ENCODE data around the gene BCO2. TPM values are rescaled to one million over a fixed set of nuclear protein-coding genes. Genes with fewer than 3 reads are reported as not detected.

BCO2 gene
- total and polyA plus RNA-seq, 9 donors = 1.2 to 11.7 (median 4.2) TPM

GRCh38 chr11:112156153-112156955, 19.0 kb upstream of the BCO2 start:
- intact Hi-C loops (cut with DNase I) = no loop called here
- DNase-seq = no peak

GRCh38 chr11:112156956-112157766, 18.2 kb upstream of the BCO2 start:
- Histone ChIP-seq H3K36me3 (no peaks in the 10 kb centered on the region), H3K9me3 (no peaks in the 10 kb centered on the region), H3K27me3 (no peaks in the 10 kb centered on the region), H3K4me1 (ENCODE audit: insufficient read depth) (no peaks in the 10 kb centered on the region), H3K27ac (no peak overlapping the region), H3K4me3 (no peak overlapping the region)
- intact Hi-C loops (cut with DNase I) = no loop called here
- no peak for DNase-seq
- WGBS, 3 donors = 70 to 74% (median 73%) methylated on average over 4 of the region's 4 CpGs
- TF ChIP-seq EP300 (IDR thresholded peaks at IDR 0.05) = no peak
- no peak for TF ChIP-seq POLR2A (IDR thresholded peaks at IDR 0.05)
- TF ChIP-seq, protein P1, sequence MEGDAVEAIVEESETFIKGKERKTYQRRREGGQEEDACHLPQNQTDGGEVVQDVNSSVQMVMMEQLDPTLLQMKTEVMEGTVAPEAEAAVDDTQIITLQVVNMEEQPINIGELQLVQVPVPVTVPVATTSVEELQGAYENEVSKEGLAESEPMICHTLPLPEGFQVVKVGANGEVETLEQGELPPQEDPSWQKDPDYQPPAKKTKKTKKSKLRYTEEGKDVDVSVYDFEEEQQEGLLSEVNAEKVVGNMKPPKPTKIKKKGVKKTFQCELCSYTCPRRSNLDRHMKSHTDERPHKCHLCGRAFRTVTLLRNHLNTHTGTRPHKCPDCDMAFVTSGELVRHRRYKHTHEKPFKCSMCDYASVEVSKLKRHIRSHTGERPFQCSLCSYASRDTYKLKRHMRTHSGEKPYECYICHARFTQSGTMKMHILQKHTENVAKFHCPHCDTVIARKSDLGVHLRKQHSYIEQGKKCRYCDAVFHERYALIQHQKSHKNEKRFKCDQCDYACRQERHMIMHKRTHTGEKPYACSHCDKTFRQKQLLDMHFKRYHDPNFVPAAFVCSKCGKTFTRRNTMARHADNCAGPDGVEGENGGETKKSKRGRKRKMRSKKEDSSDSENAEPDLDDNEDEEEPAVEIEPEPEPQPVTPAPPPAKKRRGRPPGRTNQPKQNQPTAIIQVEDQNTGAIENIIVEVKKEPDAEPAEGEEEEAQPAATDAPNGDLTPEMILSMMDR (IDR thresholded peaks at IDR 0.05) = no peak

More at GRCh38 chr11:112156153-112156955, 19.0 kb upstream of the BCO2 start:
- 86 to 92% (median 88%) methylated on average over 5 of the region's 5 CpGs for WGBS, 3 donors
- no peak for TF ChIP-seq POLR2A (IDR thresholded peaks at IDR 0.05)
- TF ChIP-seq, protein P1 (IDR thresholded peaks at IDR 0.05) = no peak
- no peak for TF ChIP-seq EP300 (IDR thresholded peaks at IDR 0.05)
- no peaks in the 10 kb centered on the region for H3K27me3 ChIP-seq
- no peak overlapping the region for H3K4me3 ChIP-seq
- H3K36me3 ChIP-seq = no peaks in the 10 kb centered on the region
- no peaks in the 10 kb centered on the region for H3K9me3 ChIP-seq
- no peaks in the 10 kb centered on the region for H3K4me1 ChIP-seq (ENCODE audit: insufficient read depth)
- no peak overlapping the region for H3K27ac ChIP-seq

DNA sequence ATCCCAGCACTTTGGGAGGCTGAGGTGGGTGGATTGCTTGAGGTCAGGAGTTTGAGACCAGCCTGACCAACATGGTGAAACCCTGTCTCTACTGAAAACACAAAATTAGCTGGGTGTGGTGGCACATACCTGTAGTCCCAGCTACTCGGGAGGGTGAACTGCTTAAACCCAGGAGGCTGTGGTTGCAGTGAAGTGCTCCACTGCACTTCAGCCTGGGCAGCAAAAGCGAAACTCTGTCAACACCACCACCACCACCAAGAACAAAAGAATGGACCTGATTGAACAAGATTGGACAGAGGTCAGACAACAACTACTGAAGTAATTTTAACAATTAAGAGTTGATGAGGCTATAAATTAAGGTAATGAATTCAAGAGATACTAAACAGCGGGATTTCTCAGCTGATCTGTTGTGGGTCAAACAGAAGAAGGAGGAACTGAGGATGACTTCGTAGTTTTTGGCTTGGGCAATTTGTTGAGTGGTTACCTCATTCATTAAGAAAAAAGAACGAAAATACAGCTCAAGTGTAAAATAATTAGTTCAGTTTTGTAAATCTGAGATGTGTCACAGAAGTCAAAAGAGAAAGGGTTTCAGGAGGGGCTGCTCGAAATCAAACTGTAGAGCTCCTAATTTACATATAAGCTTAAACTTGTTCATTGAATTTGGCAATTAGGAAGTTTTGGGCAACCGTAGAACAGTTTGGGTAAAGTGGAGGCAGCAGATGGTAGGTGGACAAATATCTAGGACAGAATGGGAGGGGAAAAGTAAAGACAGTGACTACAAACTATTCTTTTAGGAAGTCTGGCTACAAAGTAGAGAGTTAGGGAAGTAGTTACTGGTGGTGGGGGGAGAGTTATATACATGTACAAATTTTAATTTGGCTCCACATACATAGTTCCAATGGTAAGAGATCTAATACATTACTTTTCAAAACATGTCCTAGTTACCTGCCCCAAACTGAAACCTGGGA, 15.9 kb upstream of the BCO2 start:
- intact Hi-C loops (cut with DNase I) = no loop called here
- no peak for DNase-seq
- Histone ChIP-seq H3K36me3 (no peaks in the 10 kb centered on the region), H3K27me3 (no peaks in the 10 kb centered on the region), H3K27ac (no peak overlapping the region), H3K4me3 (no peak overlapping the region), H3K4me1 (ENCODE audit: insufficient read depth) (no peaks in the 10 kb centered on the region), H3K9me3 (no peaks in the 10 kb centered on the region)
- WGBS, 3 donors = 85 to 92% (median 90%) methylated on average over 7 of the region's 7 CpGs
- TF ChIP-seq EP300 (IDR thresholded peaks at IDR 0.05) (no peak), POLR2A (IDR thresholded peaks at IDR 0.05) (no peak)
- TF ChIP-seq, protein P1 (IDR thresholded peaks at IDR 0.05) = no peak

Measured in ovary (tissue), 9 donors.